K562 (cell line): ENCODE data around the gene NRXN2. TPM values are rescaled to one million over a fixed set of nuclear protein-coding genes. Genes with fewer than 3 reads are reported as not detected.

Experiments
- ATAC-seq: fragments of 200-7000 bp; cut with Tn5 transposase; 3 replicates; pipeline ENCODE4 v1.9.1; 2020; ENCODE audit warnings: moderate library complexity
- BruUV-seq: library from RNA; stranded (reverse); fragments of 400-500 nt; replicated peaks from 2 replicates; lab custom pipeline; 2021; lab: Mats Ljungman, UMichigan
- CTCF ChIA-PET: fragments of 300-600 bp; formaldehyde crosslinking; extraction: SDS; loops from one replicate; lab custom pipeline; 2021; ENCODE audit warnings: low intra/inter-chr PET ratio; lab: Yijun Ruan, JAX
- POLR2A ChIA-PET: fragments of 300-600, 350-650 bp; sonication (Branson Sonifier 250); formaldehyde crosslinking; extraction: SDS; loops from one replicate; lab custom pipeline; 2021; ENCODE audit warnings: antibody characterized with exemption, inconsistent platforms; lab: Yijun Ruan, JAX
- DNase-seq, 4 experiments: peaks; one replicate each; pipeline versions ENCODE4 v3.0.0 to v3.0.0-alpha.2; 2011 to 2018; ENCODE audit warnings: low spot score in 3 of 4, mixed read lengths in 3 of 4; ENCODE audit errors: extremely low read depth in 1 of 4
- FAIRE-seq: peaks from 2 replicates; lab custom pipeline; 2011; peaks lifted over from hg19 to GRCh38; lab: Jason Lieb, UNC
- H2AFZ ChIP-seq: 2 replicates; pipeline ENCODE4 v1.6.0; 2011; ENCODE audit warnings: low read depth, low read length, control low read depth, inconsistent platforms
- H3K27ac ChIP-seq: fragments of 200-600 bp; 3 replicates; pipeline ENCODE4 v1.8.0; 2011; ENCODE audit warnings: low read depth, mild to moderate bottlenecking, control low read depth, inconsistent platforms, low read length, moderate library complexity, mixed read lengths; ENCODE audit errors: extremely low read depth
- H3K27me3 ChIP-seq, 2 experiments: fragments of 300-600 bp in 1 of 2; 2 replicates in 1 of 2; 3 replicates in 1 of 2; pipeline versions ENCODE4 v1.6.0 to v1.8.0; 2011; ENCODE audit warnings: inconsistent platforms in 2 of 2, low read length in 2 of 2, mild to moderate bottlenecking in 1 of 2, mixed read lengths in 1 of 2, moderate library complexity in 1 of 2; ENCODE audit not compliant: control insufficient read depth in 2 of 2, insufficient read depth in 2 of 2
- H3K36me3 ChIP-seq: fragments of 300-600 bp; 3 replicates; pipeline ENCODE4 v1.8.0; 2011; ENCODE audit warnings: mild to moderate bottlenecking, low read length, inconsistent platforms; ENCODE audit not compliant: control insufficient read depth, insufficient read depth
- H3K4me1 ChIP-seq, 2 experiments: fragments of 200-600 bp in 1 of 2; replicated peaks in 1 of 2; 2 replicates in 1 of 2; 3 replicates in 1 of 2; pipeline versions ENCODE4 v1.5.1 to v1.8.0; 2011; ENCODE audit warnings: inconsistent platforms in 2 of 2, low read length in 2 of 2, mild to moderate bottlenecking in 1 of 2, mixed read lengths in 1 of 2, moderate library complexity in 1 of 2; ENCODE audit not compliant: control insufficient read depth in 2 of 2, insufficient read depth in 2 of 2
- H3K4me2 ChIP-seq: 2 replicates; pipeline ENCODE4 v1.6.1; 2011; ENCODE audit warnings: low read length, control low read depth, inconsistent platforms, mixed read lengths; ENCODE audit not compliant: insufficient read depth
- H3K4me3 ChIP-seq: fragments of 200-600 bp; sonication (generic), shearing (Covaris generic); 2 replicates; pipeline ENCODE4 v1.5.1; 2016; ENCODE audit warnings: control low read depth, inconsistent platforms
- H3K79me2 ChIP-seq: fragments of 200-600 bp; 3 replicates; pipeline ENCODE4 v1.8.0; 2011; ENCODE audit warnings: low read length, inconsistent platforms; ENCODE audit not compliant: control insufficient read depth, insufficient read depth
- H3K9ac ChIP-seq, 2 experiments: 2 replicates each; pipeline versions ENCODE4 v1.6.0 to v1.6.1; 2011; ENCODE audit warnings: low read depth in 2 of 2, low read length in 2 of 2, control low read depth in 1 of 2, inconsistent platforms in 1 of 2, mild to moderate bottlenecking in 1 of 2, mixed read lengths in 1 of 2; ENCODE audit not compliant: insufficient read depth in 1 of 2
- H3K9me1 ChIP-seq: one replicate; pipeline ENCODE4 v1.6.0; 2011; ENCODE audit warnings: inconsistent platforms, mild to moderate bottlenecking, low read length, moderate library complexity; ENCODE audit not compliant: control insufficient read depth, insufficient read depth
- H3K9me3 ChIP-seq: replicated peaks from 2 replicates; pipeline ENCODE4 v1.5.1; 2011; ENCODE audit warnings: low read depth, low read length, inconsistent platforms; ENCODE audit not compliant: control insufficient read depth, insufficient read depth
- H4K20me1 ChIP-seq: replicated peaks from 2 replicates; pipeline ENCODE4 v1.6.1; 2011; ENCODE audit warnings: low read length, inconsistent platforms, mixed read lengths; ENCODE audit not compliant: control insufficient read depth, insufficient read depth
- BRCA1 ChIP-seq, 2 experiments: fragments of 450-650 bp in 1 of 2; sonication (generic) in 1 of 2; formaldehyde crosslinking in 1 of 2; IDR thresholded peaks; 2 replicates each; pipeline versions ENCODE4 v1.5.0 to v1.6.1; 2017 to 2020; ENCODE audit warnings: mild to moderate bottlenecking in 1 of 2, missing genetic modification reagents in 1 of 2
- ELF1 ChIP-seq: fragments of 200-800 bp; sonication (Bioruptor generic); IDR thresholded peaks from 2 replicates; pipeline ENCODE4 v1.6.1; 2016; ENCODE audit warnings: missing genetic modification characterization, missing compliant biosample characterization
- GABPB1 ChIP-seq: sonication (generic); formaldehyde crosslinking; IDR thresholded peaks from 2 replicates; pipeline ENCODE4 v1.8.0; 2022; ENCODE audit warnings: mild to moderate bottlenecking, missing genetic modification reagents
- HES1 ChIP-seq: fragments of 450-650 bp; IDR thresholded peaks from 2 replicates; pipeline ENCODE4 v1.6.1; 2016; ENCODE audit warnings: low read depth, mild to moderate bottlenecking, moderate library complexity
- RAD51 ChIP-seq: fragments of 450-650 bp; IDR thresholded peaks from 2 replicates; pipeline ENCODE4 v1.7.1; 2016; ENCODE audit warnings: low read depth, mild to moderate bottlenecking, borderline replicate concordance
- TGIF2 ChIP-seq: sonication (generic); formaldehyde crosslinking; IDR thresholded peaks from 2 replicates; pipeline ENCODE4 v1.8.1; 2022; ENCODE audit warnings: mild to moderate bottlenecking, missing genetic modification reagents, moderate library complexity
- ZC3H8 ChIP-seq: fragments of 450-650 bp; IDR thresholded peaks from 2 replicates; pipeline ENCODE4 v1.6.1; 2017
- ZNF217 ChIP-seq: sonication (generic); formaldehyde crosslinking; IDR thresholded peaks from 2 replicates; pipeline ENCODE4 v1.8.0; 2022; ENCODE audit warnings: mild to moderate bottlenecking, missing genetic modification reagents
- ZNF436 ChIP-seq: fragments of 250-450, 450-650 bp; sonication (Bioruptor Pico); formaldehyde crosslinking; IDR thresholded peaks from 2 replicates; pipeline ENCODE4 v1.7.0; 2020; ENCODE audit warnings: mild to moderate bottlenecking
- WGBS: fragments of 100-300 bp; shearing (Covaris generic); methylation state at CpG from one replicate; pipeline ENCODE4 v1.1.6; 2016; ENCODE audit warnings: low coverage, mixed read lengths; ENCODE audit not compliant: insufficient coverage; ENCODE audit errors: missing lambda C conversion rate; 5-methylcytosine and 5-hydroxymethylcytosine counted together
- in situ Hi-C: fragments of 300-500 bp; cut with MboI; formaldehyde crosslinking; loops from 4 replicates; pipeline ENCODE4 v1.15.0; 2018; ENCODE audit warnings: inconsistent platforms, mixed read lengths
- intact Hi-C: fragments of 100-400 bp; cut with micrococcal nuclease; formaldehyde crosslinking; loops from 2 replicates; pipeline ENCODE4 v1.14.2; 2022
- polyA plus RNA-seq, 8 experiments: library from polyadenylated mRNA; depleted of rRNA in 4 of 8; stranded (reverse) in 5 of 8; unstranded in 3 of 8; fragments of >200 nt; fragmentation: Nextera tagmentation in 2 of 8; fragmentation: Illumina TruSeq in 1 of 8; extraction: Ambion mirVana in 2 of 8; extraction: Trizol in 1 of 8; gene quantifications; 2 replicates each; pipeline versions ENCODE4 v1.2.1 to v1.2.3, GENCODE V29; 2011 to 2014; ENCODE audit warnings: inconsistent platforms in 1 of 8, missing spikeins in 1 of 8
- total RNA-seq, 7 experiments: library from RNA; depleted of rRNA in 6 of 7; stranded (reverse); fragments of >200 nt in 6 of 7; fragmentation: Illumina TruSeq in 2 of 7; extraction: Trizol in 2 of 7; gene quantifications; 2 replicates each; pipeline versions ENCODE4 v1.2.1 to v1.2.3, GENCODE V29; 2011 to 2021; ENCODE audit warnings: low replicate concordance in 1 of 7
- TF ChIP-seq, protein P1 (sequence below): sonication (generic); formaldehyde crosslinking; IDR thresholded peaks from 2 replicates; pipeline ENCODE4 v1.8.0; 2022; ENCODE audit warnings: mild to moderate bottlenecking, low read depth, missing genetic modification reagents
- TF ChIP-seq, protein P2 (sequence below): fragments of 450-650 bp; IDR thresholded peaks from 2 replicates; pipeline ENCODE4 v1.6.1; 2016; ENCODE audit warnings: antibody characterized with exemption

The NRXN2 gene
- total and polyA plus RNA-seq, 9 of the 15 experiments (the other 6 are each of a cell fraction or from before 2014, with no cell fraction given) = 0.07 to 0.47 (median 0.15) TPM; not detected in 4

GRCh38 chr11:64654439-64654838 is 68.6 kb downstream of the NRXN2 start:
- FAIRE-seq = no peak
- TF ChIP-seq RAD51 = no peak
- TF ChIP-seq GABPB1 (CRISPR knock-in tag) = no peak
- no peak for TF ChIP-seq TGIF2 (CRISPR knock-in tag)
- TF ChIP-seq ELF1 (tag) = no peak
- TF ChIP-seq ZNF436 (CRISPR knock-in tag) = no peak
- no peak for TF ChIP-seq HES1
- TF ChIP-seq ZNF217 (CRISPR knock-in tag) = no peak
- TF ChIP-seq, protein P1, sequence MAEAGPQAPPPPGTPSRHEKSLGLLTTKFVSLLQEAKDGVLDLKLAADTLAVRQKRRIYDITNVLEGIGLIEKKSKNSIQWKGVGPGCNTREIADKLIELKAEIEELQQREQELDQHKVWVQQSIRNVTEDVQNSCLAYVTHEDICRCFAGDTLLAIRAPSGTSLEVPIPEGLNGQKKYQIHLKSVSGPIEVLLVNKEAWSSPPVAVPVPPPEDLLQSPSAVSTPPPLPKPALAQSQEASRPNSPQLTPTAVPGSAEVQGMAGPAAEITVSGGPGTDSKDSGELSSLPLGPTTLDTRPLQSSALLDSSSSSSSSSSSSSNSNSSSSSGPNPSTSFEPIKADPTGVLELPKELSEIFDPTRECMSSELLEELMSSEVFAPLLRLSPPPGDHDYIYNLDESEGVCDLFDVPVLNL = no peak
- TF ChIP-seq, protein P2, sequence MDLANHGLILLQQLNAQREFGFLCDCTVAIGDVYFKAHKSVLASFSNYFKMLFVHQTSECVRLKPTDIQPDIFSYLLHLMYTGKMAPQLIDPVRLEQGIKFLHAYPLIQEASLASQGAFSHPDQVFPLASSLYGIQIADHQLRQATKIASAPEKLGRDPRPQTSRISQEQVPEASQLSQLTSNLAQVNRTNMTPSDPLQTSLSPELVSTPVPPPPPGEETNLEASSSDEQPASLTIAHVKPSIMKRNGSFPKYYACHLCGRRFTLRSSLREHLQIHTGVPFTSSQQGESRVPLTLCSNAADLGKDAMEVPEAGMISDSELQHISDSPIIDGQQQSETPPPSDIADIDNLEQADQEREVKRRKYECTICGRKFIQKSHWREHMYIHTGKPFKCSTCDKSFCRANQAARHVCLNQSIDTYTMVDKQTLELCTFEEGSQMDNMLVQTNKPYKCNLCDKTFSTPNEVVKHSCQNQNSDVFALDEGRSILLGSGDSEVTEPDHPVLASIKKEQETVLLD = no peak
- TF ChIP-seq ZC3H8 = no peak
- TF ChIP-seq BRCA1 (IDR thresholded peaks at IDR 0.05) = no peak
- no peak for TF ChIP-seq BRCA1 (CRISPR knock-in tag; IDR thresholded peaks at IDR 0.05)
- H3K4me1 ChIP-seq = peaks cover 35 to 38% of the 10 kb centered on the region in 2 experiments
- H2AFZ ChIP-seq = no peak overlapping the region
- DNase-seq = no peak
- no peaks in the 10 kb centered on the region for H3K36me3 ChIP-seq
- WGBS = 64% methylated on average over 4 of the region's 4 CpGs
- in situ Hi-C loops (no loop called here), intact Hi-C loops (loop anchor here (10.0 kb wide), 1 partner anchor 70 kb away; the partner anchor contains the start of gene NRXN2)
- POLR2A ChIA-PET = interaction anchor here (1.0 kb wide), 1 partner anchor 50 kb away, joined by 3 read pairs; no protein-coding TSS in a partner anchor
- no peak overlapping the region for H3K27ac ChIP-seq
- H3K4me2 ChIP-seq = no peak overlapping the region
- H3K27me3 ChIP-seq = peaks cover 0 to 9% of the 10 kb centered on the region in 2 experiments; a peak in 1 of 5 replicates
- no peaks in the 10 kb centered on the region for H3K9me1 ChIP-seq
- CTCF ChIA-PET = no interaction called here
- ATAC-seq = no peak
- H3K9ac ChIP-seq = no peak overlapping the region
- no peaks in the 10 kb centered on the region for H3K79me2 ChIP-seq
- peaks cover 7% of the 10 kb centered on the region; the same call in 1 of the 2 replicates for H4K20me1 ChIP-seq
- no peak overlapping the region for H3K4me3 ChIP-seq
- H3K9me3 ChIP-seq = no peaks in the 10 kb centered on the region
- BruUV-seq = no TSS peak
